Effector CD4-positive, alpha-beta T cell (primary cell): ENCODE data around the gene SRSF8.
"Not testable (repeated sequence)": the region's sequence is repeated elsewhere in the genome, so short reads cannot be mapped to it uniquely, and the experiment has no call there.

Experiments used
- DNase-seq: peaks from one replicate; pipeline ENCODE4 v3.0.0-alpha.2; 2020

SRSF8 gene

DNA sequence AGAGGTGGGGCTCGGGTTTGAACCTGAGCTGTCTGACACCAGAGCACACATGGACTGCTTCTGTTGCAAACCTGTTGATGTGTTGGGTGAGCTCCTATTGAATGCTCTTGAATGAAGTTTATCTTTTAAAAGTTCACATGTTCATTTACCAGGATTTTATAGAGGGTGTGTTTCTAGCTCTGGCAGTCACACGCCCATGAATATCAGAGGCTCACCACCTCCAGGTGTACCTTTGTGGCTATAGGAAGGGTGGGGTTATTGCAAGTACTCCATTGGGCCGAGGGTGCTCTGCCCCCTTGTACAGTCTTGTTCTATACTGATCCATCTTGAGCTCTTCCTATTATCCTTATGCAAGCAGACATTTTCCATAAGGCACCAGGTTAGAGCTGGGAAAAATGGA lies 32.1 kb downstream of the SRSF8 start:
- no peak for DNase-seq

DNA sequence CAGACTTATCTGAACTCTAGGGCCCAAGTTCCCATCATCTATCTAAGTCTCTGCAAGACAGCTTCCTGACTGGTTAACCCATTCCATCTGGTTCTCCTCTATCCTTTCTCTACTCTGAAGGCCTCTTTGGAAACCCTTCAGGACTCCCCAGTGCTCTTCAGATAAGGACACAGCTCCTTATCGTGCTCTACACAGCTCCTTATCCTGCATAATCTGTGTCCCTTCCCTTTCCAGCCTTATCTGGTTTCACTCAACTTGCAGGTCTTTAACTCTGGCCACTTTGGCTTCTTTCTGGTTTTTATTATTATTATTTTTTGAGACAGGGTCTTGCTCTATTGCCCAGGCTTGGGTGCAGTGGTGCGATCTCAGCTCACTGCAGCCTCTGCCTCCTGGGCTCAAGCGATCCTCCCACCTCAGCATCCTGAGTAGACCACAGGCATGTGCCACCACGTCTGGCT lies 33.5 kb downstream of the SRSF8 start:
- no peak for DNase-seq

DNA sequence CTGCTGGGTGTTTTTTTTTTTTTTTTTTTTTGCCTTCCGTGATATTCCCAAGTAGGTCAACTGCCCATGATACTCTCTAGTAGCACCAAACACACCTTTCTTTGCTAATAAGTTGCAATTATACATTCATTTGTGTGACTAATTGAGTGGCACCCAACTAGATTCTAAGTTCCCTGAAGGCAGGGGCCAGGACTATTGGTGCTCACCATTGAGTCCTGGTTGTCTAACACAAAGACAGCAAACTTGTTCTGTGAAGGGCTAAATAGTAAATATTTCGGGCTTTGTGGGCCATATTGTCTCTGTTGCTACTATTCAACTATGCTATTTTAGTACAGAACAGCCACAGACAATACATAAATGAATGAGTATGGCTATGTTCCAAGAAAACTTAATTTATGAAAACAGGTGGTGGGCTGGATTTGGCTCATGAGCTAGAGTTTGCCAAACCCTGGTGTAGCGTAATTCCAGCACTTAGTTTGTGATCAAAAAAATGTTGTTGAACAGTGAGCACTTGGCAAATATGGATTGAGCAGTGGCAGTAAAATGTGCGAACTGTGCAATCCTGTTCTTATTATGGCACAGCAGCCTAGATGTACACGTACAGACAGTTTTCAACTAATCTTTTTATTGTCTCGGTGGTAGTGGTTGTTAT lies 34.3 kb downstream of the SRSF8 start:
- DNase-seq, result no peak

DNA sequence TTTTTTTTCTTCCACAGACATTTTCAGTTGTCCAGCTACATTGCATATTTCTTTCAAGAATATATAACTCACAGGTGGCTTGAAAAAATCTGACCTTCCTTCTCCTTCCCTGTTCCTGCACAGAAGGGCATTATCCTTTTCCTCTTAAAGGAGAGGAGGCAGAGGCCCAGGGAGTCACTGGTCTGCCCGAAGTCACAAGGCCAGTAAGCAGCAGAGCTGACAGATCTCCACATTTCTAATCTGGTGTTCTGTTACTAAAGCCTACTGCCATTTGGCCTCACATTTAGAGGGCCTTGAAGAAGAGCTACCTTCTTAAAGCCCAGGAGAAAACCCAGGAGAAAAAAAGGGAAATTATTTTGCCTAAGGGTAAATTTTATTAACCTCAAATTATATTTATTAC lies 35.2 kb downstream of the SRSF8 start:
- DNase-seq, result no peak

DNA sequence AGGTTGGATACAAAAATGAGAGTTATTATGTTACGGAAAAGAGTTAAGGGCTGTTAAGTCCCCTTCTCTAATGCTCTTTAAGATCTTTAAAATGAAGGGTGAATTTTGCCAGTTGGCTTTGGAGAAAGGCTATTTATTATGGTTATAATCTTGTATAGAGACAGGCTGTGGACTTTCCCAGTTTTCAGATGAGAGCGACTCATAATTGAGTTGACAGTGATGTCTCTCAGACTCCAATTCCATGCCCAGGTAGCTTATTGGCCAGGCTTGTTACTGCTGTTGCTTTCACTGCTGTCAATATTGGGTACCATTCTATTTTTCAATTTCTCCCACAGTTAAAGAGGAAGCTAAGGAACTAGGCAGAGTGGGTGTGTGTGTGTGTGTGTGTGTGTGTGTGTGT lies 36.0 kb downstream of the SRSF8 start:
- DNase-seq, result no peak

DNA sequence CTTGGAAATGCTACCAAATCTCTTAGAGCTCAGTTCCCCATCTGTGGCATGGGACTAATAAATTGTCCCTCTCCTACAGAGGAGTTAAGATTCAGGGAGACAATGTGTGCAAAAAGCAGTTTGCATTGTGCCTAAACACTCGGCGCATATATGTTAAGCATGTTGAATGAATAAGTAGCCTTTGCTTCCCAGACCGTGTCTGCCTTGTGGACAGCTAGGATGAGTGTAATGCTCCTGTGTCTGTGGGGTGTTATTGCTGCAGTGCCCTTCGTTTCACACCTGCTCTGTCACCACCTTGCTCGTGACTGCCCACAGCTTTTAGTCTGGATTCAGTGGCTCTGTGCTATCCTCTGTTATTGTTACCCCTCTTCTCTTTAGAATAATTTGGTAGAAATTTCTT lies 37.0 kb downstream of the SRSF8 start:
- DNase-seq, result no peak

DNA sequence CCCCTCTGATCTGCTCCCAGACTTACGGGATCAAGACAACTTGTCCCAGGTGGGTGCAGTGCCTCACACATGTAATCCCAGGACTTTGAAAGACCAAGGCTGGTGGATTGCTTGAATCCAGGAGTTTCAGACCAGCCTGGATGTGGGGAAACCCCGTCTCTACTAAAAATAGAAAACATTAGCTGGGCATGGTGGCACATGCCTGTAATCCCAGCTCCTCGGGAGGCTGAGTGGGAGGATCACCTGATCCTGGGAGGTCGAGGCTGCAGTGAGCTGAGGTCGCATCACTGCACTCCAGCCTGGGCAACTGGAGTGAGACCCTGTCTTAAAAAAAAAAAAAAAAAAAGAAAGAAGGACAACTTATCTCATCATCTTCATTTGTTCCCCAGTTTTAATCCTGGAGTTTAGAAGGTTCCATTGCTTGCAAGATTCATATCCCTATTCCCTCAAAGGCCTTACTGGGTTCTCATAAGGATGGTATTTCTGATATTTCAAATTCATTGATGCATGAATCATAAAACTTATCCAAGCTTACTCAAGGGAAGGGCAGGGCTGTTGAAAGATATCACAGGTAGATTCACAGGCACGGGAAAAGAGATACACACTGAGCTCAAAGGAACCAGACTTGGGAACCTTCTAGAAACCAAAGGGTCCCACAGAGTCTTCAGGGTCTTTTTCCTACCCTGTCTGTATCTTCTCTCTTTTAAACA lies 37.6 kb downstream of the SRSF8 start:
- DNase-seq, result no peak

DNA sequence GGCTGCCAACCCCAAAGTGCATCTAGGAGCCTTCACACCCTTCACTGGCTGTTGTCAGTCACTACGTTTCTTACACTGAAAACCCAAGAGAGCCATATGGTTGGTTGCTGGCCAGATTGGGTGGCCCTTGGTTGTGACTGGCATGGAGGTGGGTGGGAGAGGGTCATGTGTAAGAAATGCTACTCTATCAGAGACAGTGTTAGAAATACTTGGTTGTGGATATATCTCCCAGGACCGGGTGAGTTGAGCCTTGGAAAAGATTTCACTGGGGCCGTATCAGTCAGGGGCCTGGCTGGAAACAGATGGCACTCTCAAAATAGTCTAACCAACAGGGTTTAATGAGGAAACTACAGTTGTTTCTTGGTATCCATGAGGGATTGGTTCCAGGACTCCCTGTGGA lies 38.1 kb downstream of the SRSF8 start:
- DNase-seq, result no peak

DNA sequence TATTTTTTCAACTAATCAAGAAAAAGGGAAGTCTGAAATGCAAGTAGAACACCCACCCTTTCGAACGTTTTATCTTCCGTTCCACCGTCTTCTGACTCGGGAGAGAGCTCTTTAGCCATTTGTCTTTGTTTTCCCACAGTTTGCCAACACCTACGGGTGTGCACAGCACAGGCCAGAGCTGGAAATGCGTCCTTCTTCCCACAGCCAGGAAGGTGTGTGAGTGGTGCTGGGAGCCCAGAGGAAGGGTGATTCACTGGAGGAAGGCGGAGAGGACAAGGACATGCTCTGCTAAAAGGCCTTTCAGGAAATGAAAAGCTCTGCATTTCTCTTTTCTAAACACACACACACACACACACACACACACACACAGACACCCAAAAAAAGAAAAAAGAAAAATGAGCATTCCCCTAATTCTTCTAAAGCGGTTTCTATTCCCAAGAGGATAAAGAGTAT lies 41.5 kb downstream of the SRSF8 start:
- DNase-seq, result no peak

DNA sequence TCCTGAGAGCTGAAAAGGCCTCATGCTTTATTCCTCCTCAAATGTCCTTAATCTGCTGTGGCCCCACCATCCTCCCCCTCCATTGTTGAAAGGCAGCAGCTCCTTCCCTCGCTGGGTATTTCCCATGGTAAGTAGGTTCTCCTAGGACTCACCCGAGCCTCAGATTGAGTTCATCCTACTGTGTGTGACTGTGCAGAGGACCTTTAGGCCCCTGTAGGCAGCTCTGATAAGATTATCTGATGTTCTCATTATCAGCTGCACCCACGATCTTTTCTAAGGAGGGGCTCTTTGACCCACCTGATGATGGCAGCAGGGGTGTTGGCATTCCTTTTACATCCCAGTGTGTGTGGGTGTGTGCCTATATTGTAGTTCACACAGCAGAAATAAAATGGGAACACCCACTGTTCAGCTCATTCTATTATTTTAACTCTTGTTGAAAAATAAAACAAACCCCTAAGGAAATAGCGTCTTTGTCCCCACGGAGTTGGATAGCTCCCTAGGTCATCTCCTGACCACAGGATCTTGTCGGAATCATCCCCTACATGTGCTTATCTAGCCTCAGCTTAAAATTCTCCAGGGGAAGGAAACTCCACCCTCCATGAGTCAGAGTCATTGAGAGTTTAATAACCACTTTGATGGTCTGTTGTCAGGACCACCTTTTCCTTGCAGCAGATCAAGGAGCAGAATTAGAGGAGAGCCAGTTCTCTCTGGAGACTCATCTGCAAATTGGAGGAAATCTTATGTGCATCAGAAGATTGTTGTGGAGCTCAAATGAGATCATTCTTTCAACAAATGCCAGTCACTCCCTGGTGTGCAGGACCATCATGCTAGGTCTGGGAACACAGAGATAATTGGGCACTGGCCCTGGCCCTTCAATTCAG lies 42.2 kb downstream of the SRSF8 start:
- DNase-seq, result no peak

DNA sequence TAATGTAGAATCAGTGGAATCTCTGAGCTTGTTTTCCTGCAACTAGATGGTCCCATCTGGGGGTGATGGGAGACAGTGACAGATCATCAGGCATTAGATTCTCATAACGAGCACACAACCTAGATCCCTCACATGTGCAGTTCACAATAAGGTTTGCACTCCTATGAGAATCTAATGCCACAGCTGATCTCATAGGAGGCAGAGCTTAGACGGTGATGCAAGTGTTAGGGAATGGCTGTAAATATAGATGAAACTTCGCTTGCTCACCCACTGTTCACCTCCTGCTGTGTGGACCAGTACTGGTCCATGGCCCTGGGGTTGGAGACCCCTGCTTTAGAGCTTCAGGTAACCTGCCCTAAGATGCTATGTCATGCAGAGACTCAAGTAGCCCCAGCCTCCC lies 44.8 kb downstream of the SRSF8 start:
- DNase-seq, result not testable (repeated sequence)

DNA sequence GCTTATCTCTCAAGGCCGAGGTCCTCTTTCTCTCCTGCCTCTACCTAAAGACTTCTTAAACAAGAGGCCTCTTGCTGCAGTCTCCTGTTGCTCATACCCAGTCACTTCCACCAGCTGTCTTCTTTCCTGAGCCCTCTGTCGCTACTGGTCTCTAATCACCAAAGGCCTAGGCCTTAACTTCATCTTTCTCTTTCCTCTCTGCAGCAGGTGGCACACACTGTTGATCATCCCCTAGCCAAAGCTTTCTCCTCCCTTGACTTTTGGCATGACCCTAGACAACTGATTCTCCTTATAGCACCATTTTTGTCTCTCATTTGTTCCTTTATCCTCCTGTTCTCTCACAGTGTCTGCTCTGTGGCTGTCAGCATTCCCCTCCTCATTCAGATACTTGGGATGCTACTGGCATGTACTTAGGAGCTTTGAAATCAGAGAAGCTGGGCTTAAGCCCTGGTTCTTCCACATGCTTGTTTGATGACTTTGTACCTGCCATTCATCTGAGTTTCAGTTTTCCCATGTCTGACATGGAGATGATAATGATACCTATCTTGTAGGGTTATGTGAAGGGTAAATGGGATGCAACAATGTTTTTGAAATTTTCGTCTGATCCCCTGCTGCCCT lies 45.3 kb downstream of the SRSF8 start:
- no peak for DNase-seq

DNA sequence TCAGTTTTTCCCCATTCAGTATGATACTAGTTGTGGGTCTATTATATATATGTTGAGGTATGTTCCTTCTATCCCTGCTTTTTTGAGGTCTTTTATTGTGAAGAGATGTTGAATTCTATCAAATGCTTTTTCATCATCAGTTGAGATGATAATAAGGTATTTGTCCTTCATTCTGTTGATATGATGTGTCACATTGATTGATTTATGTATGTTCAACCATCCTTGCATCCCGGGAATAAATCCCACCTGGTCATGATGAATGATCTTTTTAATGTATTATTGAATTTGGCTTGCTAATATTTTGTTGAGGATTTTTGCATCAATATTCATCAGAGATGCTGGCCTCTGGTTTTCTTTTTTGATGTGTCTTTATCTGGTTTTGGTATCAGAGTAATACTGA lies 48.9 kb downstream of the SRSF8 start:
- DNase-seq, result no peak

DNA sequence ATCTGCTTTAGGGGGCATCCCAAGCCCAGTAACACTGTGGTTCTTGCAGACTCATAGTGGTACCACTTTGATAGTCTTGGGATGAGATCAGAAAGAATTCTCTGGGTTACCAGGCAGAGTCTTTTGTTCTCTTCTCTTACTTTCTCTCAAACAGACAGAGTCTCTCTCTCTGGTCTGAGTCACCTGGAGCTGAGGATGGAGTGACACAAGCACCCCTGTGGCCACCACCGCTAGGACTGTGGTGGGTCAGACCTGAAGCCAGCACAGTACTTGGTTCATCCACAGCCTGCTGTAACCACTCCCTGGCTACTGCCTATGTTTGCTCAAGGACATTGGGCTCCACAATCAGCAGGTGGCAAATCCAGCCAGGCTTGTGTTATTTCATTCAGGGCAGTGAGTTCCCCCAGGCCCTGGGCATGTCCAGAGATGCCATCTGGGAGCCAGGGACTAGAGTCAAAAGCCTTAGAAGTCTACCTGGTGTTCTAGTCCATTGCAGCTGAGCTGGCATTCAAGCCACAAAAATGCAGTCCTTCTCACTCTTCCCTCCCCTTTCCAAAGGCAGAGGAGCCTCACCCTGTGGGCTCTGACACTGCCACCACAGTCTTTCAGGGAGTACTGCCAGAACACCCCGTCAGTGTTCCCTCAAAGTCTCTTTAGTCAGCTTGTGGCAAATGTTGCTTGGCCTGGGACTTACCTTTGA lies 52.8 kb downstream of the SRSF8 start:
- no peak for DNase-seq
